ENCODE measurements around the gene INCA1.

Gene INCA1

DNA sequence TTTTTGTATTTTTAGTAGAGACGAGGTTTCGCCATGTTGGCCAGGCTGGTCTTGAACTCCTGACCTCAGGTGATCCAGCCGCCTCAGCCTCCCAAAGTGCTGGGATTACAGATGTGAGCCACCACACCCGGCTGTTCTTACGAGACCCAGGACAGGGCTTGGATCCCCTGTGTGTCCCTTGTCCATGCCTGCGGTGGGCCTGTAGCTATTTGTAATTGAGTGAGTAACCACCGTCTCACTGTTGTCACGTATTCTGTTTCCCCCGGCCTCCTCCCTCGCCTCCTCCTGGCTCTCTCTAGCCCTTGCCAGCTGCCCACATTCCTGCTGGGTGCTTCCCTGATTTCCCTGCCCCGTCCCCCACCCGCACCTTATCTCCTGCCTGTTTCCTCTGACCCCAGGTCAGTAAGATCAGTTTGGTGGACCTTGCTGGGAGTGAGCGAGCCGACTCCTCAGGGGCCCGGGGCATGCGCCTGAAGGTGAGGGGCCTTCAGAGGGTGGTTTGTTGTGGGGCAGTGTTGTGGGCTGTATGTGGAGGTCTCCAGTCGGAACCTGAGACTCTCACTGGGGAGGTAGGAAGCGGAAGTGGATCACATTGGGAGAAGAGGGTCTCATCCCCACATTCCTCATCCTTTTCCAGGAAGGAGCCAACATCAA, 6.0 kb upstream of the INCA1 start:
- DNase-seq (ENCODE audit: low spot score): no peak

DNA sequence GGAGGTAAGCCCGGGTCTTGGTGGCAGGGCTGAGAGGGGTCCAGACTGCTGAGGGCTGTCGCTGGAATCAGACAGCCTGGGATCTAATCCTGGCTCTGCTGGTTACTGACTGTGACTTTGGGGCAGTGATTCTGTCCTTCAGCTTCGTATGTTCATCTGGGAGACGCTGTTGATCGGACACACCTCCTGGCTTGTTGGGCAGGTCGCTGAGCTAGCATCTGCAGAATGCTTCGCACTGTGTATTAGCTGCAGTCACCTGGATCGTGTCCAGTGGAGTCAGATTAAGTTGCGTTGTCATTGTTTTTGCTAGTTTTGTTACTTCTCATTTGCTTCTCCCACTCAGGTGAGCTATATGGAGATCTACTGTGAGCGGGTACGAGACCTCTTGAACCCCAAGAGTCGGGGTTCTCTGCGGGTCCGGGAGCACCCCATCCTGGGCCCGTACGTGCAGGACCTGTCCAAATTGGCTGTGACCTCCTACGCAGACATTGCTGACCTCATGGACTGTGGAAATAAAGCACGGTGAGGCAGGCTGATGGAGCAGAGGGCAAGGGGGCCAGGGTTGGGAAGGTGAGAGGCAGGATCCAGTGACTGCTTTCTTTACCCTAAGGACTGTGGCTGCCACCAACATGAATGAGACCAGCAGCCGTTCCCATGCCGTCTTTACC, 4.9 kb upstream of the INCA1 start:
- no peak for DNase-seq (ENCODE audit: low spot score)

DNA sequence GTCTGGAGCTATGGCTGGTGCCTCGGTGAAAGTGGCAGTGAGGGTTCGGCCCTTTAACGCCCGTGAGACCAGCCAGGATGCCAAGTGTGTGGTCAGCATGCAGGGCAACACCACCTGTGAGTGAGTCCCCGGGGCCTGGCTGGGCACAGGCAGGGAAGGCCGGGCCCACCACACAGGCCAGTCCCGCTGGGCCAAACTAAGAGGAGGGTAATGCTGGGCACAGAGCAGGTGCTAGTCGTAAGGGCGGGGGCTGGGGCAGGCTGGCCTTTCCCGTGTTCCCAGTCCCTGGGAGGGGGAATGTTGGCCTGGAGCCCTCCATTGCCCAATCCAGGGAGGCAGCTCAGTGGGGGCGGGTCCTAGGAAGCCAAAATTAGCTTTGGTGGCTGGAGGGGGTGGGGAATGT, 2.9 kb upstream of the INCA1 start:
- DNase-seq (ENCODE audit: low spot score): no peak

DNA sequence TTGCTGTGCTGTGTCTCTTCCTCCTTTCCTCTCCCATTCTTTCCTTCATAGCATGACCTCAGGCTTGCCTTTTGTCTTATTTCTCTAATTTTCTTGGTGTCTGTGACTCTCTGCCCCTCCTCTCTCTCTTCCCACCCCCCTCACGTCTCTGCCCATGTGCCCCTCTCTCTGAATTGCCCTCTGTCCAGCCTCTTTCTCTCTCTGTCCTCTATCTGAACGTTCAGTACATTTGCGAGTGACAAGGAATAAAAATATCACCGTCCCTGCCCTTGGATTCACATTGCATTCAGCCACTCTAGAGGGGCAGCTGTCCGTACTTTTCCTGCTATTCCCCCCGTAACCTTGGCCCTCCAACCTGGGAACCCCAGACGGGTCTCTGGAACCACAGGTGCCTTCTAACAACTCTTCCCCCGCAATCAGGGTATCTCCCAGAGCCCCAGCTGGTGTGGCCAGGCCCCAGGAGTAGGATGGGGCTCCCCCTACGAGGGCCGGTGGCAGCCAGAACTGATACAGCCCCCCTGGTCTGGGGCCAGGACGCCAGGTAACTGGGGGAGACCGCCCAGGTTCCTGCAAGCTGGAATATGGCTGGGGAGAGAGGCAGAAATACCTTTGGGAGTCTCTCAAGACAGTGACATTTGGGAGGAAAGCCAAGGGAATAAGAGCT, 2.2 kb upstream of the INCA1 start:
- DNase-seq (ENCODE audit: low spot score): no peak

DNA sequence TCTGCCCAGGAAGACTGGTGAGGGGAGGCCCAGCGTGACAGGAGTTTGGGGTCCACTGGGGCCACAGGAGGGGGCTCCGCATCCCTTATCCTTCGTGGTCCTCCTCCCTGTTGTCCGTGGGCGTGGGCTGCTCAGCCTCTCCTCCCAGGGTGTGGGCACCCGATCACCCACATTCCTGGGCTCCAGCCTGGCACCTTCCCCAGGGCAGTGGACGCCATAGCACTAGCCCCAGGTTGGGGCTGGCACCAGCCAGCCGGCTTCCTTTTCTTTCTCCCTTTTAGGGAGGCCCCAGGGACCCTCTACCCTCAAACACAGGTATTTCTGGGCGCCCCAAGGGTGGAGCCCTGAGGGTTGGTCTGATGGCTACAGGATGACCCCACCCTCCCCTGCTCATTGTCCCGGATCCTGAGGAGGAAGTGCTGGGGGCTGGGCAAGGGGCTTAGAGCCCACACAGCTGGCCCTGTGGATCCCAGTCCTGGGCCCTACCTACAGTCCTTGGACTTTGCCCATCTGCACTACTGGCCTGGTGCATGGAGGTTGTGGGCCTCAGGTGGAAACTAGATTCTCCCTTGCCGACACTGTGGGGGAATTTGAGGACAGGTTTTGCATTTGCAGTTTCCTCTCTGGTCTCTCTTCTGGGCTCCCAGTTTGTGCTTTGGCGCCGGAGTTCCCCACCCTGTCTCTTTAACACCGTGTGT, 1.6 kb upstream of the INCA1 start:
- DNase-seq (ENCODE audit: low spot score): peak; percentile 50

- DNase-seq (ENCODE audit: low spot score): no peak
Observed at GRCh38 chr17:4998027-4998731, 857 bp upstream of the INCA1 start.

GRCh38 chr17:4994081-4994595, 3.2 kb downstream of the INCA1 start:
- DNase-seq (ENCODE audit: low spot score): no peak

DNA sequence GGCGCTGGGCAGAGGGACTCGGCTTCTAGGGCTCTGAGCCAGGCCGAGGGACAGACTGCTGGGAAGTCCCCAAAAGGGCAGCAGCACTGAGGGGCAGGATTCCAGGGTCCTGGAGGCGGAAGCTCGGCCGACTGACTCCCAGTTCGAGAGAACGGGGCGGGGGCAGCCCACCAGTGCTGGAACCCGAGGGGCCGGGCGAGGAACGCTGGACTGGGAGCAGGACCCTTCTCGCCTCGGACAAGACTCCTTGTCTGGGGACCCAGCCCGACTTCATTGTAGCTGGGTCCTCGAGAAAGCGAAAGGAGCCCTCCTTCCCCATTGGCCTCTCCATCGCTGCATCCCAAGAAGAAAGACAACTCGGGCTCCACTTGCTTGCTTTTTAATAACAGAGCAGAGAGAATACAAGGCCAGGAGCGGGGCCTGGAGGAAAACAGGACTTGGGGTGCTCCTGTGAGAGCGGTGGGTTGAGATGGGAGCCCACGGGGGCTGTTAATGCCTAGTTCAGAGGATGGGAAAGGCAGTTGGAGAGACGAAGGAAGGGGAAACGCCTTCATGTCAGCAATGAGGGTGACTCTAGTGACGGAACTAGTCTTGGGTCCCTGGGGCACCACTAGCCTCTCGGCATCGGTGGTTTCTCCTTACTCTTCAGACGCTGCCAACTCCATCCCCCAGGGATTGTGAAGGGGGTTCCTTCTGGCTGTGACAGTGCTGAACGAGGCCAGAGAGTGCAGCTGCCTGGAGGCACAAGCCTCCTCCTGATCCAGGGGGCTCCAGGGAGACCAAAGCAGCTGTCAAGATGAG, 9.4 kb downstream of the INCA1 start:
- DNase-seq (ENCODE audit: low spot score): peak; percentile 38

- peak; percentile 83 for DNase-seq (ENCODE audit: low spot score)
Observed at GRCh38 chr17:4986951-4987766, 10.2 kb downstream of the INCA1 start, which contains the start of gene CAMTA2. Gene CAMTA2 (minus strand): TSS chr17:4987675. CDS start chr17:4986222, 1,453 bp downstream.

GRCh38 chr17:4986403-4986802, 10.9 kb downstream of the INCA1 start:
- DNase-seq (ENCODE audit: low spot score): no peak

GRCh38 chr17:4982305-4982704, 15.0 kb downstream of the INCA1 start:
- no peak for DNase-seq (ENCODE audit: low spot score)

- DNase-seq (ENCODE audit: low spot score): peak; percentile 70
Observed at GRCh38 chr17:4980644-4981216, 16.6 kb downstream of the INCA1 start.

GRCh38 chr17:4978726-4979125, 18.6 kb downstream of the INCA1 start:
- no peak for DNase-seq (ENCODE audit: low spot score)

DNA sequence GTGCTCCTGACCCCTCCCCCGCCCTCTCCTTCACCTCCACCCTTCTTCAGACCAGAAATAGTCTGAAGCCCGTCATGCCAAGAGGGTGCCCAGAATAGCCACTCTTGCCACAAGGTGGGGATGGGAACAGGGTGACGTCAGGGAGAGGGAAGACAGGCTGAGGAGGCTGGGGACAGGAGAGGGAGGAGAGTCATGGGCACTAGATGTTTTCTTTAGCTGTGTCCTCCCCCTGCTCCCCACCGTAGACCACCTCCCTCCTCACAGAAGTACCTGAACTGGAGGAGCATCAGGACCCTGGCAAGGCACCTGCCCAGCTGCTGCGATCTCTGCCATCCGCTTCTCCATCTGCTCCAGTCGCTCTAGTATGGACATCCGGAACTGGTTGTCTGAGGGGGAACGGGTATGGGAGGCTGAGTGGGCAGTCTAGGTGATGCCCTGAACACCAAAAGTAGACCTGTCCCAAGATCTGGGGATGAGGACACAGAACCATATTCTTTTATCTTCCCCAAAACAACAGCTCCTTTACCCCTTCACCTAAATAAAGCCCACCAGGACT, 23.1 kb downstream of the INCA1 start:
- no peak for DNase-seq (ENCODE audit: low spot score)

GRCh38 chr17:4973256-4974114, 23.8 kb downstream of the INCA1 start:
- no peak for DNase-seq (ENCODE audit: low spot score)

GRCh38 chr17:4972752-4973151, 24.6 kb downstream of the INCA1 start:
- DNase-seq (ENCODE audit: low spot score): no peak

- DNase-seq (ENCODE audit: low spot score): no peak
Observed at GRCh38 chr17:4972322-4972721, 25.0 kb downstream of the INCA1 start.

DNA sequence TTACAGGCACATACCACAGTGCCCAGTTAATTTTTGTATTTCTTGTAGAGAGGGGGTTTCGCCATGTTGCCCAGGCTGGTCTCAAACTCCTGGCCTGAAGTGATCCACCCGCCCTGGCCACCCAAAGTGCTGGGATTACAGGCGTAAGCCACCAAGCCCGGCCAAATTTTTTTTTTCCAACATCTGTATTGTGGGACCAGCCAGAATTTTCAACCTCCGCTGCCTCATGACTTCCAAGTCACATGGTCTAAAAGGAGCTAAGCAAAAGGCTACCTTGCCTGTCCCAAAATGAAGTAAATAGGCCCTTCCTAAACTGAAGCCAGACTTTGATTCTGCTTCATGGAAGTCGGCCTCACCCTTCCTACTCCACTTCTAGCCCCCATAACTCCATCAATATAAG, 25.5 kb downstream of the INCA1 start:
- DNase-seq (ENCODE audit: low spot score): no peak
